ENCODE results near the gene HOXB4.
A peak's percentile ranks its signal among the peaks of the same experiment; 100 is the strongest.

HOXB4 gene

DNA sequence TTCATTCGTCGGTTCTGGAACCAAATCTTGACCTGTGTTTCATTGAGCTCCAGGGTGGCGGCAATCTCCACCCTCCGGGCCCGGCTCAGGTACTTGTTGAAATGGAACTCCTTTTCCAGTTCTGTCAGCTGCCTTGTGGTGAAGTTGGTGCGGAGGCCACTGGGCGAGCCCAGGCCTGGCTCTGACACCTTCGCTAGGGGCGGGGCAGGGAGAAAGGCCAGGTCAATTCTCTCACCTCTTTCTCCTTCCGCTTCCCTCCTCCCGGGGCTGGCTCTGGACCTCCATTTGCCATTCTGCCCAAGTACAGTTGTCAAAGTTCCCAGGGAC, 48.5 kb downstream of the HOXB4 start:
- peaks cover 19% of the 10 kb centered on the region for H3K4me1 ChIP-seq (ENCODE audit: insufficient read depth, low read length)
- no peaks in the 10 kb centered on the region for H3K9me3 ChIP-seq (ENCODE audit: insufficient read depth, low read depth, low read length)
- no peak overlapping the region for H3K4me3 ChIP-seq (ENCODE audit: low read length)
- H3K36me3 ChIP-seq (ENCODE audit: insufficient read depth, low read depth, low read length) = no peaks in the 10 kb centered on the region
- H3K9ac ChIP-seq (ENCODE audit: low read depth, low read length) = no peak overlapping the region
- peaks cover 100% of the 10 kb centered on the region for H3K27me3 ChIP-seq (ENCODE audit: insufficient read depth, low read length)
- no peak overlapping the region for H3K27ac ChIP-seq (ENCODE audit: low read length)

DNA sequence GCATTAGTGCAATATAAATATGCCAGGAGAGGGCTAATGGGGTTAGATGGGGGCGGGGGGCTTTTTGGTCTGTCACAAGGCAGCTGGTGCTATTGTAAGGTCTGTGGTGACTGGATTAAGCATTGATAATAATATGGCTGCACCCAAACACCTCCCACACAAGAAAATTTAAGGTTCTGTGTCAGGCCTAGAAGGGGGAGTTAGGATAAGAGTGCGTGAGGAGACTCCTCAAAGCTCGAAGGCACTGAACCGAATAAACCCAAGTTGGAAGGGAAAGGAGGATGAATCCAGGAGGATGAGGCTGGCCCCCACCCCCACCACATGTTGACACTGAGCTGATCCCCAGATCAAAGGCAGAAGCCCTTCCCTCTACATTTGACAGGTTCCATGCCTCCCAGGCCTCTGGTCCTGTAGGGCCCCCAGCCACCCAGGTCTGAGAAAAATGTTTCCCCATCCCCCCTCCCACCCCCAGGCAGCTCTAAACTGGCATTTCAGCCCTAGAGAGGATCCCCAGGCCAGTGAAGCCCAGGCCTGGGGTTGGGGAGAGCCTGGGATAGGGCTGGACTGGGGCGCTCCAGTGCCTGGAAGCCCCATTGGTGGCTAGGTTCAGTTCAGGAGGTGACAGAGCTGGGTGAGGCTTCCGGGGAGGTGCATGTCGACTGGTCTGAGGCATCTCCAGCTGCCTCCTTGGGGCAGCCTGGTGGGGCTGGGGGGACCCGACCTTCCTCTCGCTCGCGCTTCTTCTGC, 49.0 kb downstream of the HOXB4 start:
- Histone ChIP-seq H3K4me3 (ENCODE audit: low read length) (no peak overlapping the region), H3K27me3 (ENCODE audit: insufficient read depth, low read length) (peaks cover 100% of the 10 kb centered on the region), H3K36me3 (ENCODE audit: insufficient read depth, low read depth, low read length) (no peaks in the 10 kb centered on the region), H3K9me3 (ENCODE audit: insufficient read depth, low read depth, low read length) (no peaks in the 10 kb centered on the region), H3K27ac (ENCODE audit: low read length) (no peak overlapping the region), H3K4me1 (ENCODE audit: insufficient read depth, low read length) (peaks cover 19% of the 10 kb centered on the region), H3K9ac (ENCODE audit: low read depth, low read length) (no peak overlapping the region)

DNA sequence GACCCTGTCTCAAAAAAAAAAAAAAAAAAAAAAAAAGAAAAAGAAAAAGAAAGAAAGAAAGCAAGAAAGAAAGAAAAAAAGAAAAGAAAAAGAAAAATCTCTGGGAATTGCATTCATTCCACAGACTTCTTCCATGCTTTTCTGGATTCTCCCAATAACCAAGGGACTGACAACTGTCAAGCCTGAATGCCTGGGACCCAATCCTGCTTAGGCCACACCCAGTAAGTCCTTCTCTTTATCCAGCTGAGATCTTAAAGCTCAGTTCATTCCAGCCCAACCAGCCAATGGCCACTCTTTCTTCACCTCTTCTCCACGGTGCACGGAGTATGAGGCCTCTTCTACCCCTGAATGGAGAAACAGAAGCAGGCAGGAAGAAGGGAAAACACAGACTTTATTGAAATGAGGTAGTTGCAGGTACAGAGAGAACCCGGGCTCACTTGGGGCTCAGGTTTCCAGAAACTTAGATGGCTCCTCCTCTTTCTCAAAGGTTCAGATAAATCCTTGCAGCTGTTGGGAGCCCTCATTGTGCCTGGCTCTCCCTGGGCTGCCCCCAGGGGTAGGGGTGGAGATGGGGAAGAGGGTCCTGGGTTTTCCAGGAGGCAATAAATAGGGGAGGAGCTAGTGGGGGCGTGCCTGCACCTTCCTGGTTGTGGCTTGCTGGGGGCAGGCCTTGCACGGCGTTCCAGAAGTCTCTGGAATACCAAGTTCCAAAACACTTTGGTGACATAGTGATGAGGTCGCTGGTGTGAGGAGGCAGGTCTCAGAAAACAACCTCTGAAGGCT, 49.8 kb downstream of the HOXB4 start:
- no peak overlapping the region for H3K4me3 ChIP-seq (ENCODE audit: low read length)
- no peak overlapping the region for H3K27ac ChIP-seq (ENCODE audit: low read length)
- peaks cover 19% of the 10 kb centered on the region for H3K4me1 ChIP-seq (ENCODE audit: insufficient read depth, low read length)
- no peak overlapping the region for H3K9ac ChIP-seq (ENCODE audit: low read depth, low read length)
- no peaks in the 10 kb centered on the region for H3K36me3 ChIP-seq (ENCODE audit: insufficient read depth, low read depth, low read length)
- peaks cover 100% of the 10 kb centered on the region for H3K27me3 ChIP-seq (ENCODE audit: insufficient read depth, low read length)
- no peaks in the 10 kb centered on the region for H3K9me3 ChIP-seq (ENCODE audit: insufficient read depth, low read depth, low read length)

DNA sequence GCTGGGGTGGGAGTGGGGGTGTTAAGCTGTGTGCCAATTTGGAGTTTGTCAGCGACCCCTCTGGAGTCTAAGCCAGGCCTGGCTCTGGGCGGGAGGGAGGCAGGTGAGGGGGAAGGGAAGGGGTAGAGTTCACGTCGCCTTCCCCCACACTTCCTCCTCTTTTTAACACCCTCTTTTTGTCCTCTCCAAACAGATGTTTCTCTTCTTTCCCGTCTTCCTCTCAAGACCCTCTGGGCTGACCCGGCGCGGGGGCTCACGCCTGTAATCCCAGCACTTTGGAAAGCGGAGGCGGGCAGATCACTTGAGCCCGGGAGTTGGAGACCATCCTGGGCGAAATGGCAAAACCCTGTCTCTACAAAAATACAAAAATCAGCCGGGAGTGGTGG, 50.6 kb downstream of the HOXB4 start:
- H3K9ac ChIP-seq (ENCODE audit: low read depth, low read length) = no peak overlapping the region
- H3K27me3 ChIP-seq (ENCODE audit: insufficient read depth, low read length) = peaks cover 100% of the 10 kb centered on the region
- no peak overlapping the region for H3K27ac ChIP-seq (ENCODE audit: low read length)
- H3K36me3 ChIP-seq (ENCODE audit: insufficient read depth, low read depth, low read length) = no peaks in the 10 kb centered on the region
- H3K9me3 ChIP-seq (ENCODE audit: insufficient read depth, low read depth, low read length) = no peaks in the 10 kb centered on the region
- peak overlapping the region; percentile 55; the same call in 1 of the 2 replicates for H3K4me3 ChIP-seq (ENCODE audit: low read length)
- peaks cover 19% of the 10 kb centered on the region for H3K4me1 ChIP-seq (ENCODE audit: insufficient read depth, low read length)

DNA sequence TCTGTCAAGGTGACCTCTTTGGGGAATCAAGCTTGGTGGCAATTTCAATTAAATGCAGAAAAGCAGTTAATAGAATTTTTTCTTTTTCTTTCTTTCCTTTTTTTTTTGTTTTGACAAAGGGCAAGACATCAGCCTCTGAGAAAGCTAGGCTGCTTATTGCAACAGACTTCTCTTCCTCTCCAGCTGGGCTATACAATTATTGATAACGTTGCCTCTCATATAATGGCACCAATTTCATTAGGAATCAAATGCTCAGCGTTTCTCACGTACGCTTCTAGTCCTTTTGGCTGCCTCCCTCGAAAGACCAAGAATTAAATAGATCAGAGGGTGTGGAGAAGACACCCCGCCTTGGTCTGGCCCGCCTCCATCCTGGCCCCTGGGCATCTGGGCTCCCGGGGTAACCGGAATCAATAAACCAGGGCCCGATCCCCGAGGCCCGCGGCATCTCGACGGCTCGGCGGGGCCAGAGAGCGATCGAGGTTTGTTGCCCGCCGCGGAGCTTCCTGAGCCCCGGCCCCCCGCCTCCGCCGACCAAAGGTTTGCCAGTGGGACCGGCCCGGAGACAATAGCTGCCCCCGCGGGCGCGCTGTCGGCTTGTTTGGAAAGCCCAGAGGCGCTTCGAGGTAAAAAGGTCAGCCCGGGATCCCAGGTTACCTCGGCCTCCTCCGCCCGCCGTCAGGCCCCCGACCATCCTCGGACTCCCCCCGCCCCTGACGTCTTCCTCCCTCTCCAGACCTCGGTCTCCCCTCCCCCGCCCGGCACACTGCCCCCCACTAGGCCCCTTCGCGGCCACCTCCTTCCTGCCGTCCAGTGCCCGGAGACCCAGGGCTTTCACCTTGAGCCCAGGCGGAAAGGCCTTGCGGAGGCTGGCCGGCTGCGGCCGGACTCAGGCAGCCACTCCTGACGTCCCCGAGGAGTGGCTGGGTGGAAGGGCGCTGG, 51.3 kb downstream of the HOXB4 start:
- Histone ChIP-seq H3K27ac (ENCODE audit: low read length) (no peak overlapping the region), H3K9ac (ENCODE audit: low read depth, low read length) (no peak overlapping the region), H3K9me3 (ENCODE audit: insufficient read depth, low read depth, low read length) (no peaks in the 10 kb centered on the region), H3K4me1 (ENCODE audit: insufficient read depth, low read length) (peaks cover 20% of the 10 kb centered on the region), H3K36me3 (ENCODE audit: insufficient read depth, low read depth, low read length) (no peaks in the 10 kb centered on the region), H3K27me3 (ENCODE audit: insufficient read depth, low read length) (peaks cover 100% of the 10 kb centered on the region), H3K4me3 (ENCODE audit: low read length) (peak overlapping the region; percentile 55)

All from iPS-20b (cell line).